ENCODE measurements around the gene RTRAF. TPM values are rescaled to one million over a fixed set of nuclear protein-coding genes. Genes with fewer than 3 reads are reported as not detected.

RTRAF gene
- total and polyA plus RNA-seq, 2 experiments from 2014 or later = 150 to 729 TPM

DNA sequence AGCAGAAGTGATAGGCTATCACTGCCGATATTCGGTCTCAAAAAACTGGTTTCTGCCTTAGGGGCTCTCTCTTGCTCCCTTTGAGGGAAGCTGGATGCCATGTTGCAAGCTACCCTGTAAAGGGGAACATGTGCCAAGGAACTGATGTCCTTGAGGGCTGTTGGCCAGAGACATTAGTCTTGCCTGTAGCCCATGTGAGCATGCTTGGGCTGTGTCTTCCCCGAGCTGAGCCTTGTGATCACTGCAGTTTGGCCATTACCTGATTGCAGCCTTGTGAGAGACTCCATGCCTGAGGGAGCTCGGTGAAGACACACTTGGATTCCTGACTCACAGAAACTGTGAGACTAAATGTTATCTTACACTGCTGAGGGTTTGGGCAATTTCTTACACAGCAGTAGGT is 18.8 kb downstream of the RTRAF start:
- H3K4me2 ChIP-seq = no peak overlapping the region
- peaks cover 6% of the 10 kb centered on the region; the same call in 1 of the 2 replicates for H4K20me1 ChIP-seq (replicated peaks; ENCODE audit: insufficient read depth)
- no peaks in the 10 kb centered on the region for H3F3A ChIP-seq (replicated peaks; ENCODE audit: low read depth)
- no peak overlapping the region for H2AFZ ChIP-seq
- no peaks in the 10 kb centered on the region for H3K27me3 ChIP-seq (ENCODE audit: insufficient read depth)
- no peak overlapping the region for H3K4me3 Mint-ChIP-seq
- H3K27ac Mint-ChIP-seq = no peak overlapping the region
- TF ChIP-seq, protein P1, sequence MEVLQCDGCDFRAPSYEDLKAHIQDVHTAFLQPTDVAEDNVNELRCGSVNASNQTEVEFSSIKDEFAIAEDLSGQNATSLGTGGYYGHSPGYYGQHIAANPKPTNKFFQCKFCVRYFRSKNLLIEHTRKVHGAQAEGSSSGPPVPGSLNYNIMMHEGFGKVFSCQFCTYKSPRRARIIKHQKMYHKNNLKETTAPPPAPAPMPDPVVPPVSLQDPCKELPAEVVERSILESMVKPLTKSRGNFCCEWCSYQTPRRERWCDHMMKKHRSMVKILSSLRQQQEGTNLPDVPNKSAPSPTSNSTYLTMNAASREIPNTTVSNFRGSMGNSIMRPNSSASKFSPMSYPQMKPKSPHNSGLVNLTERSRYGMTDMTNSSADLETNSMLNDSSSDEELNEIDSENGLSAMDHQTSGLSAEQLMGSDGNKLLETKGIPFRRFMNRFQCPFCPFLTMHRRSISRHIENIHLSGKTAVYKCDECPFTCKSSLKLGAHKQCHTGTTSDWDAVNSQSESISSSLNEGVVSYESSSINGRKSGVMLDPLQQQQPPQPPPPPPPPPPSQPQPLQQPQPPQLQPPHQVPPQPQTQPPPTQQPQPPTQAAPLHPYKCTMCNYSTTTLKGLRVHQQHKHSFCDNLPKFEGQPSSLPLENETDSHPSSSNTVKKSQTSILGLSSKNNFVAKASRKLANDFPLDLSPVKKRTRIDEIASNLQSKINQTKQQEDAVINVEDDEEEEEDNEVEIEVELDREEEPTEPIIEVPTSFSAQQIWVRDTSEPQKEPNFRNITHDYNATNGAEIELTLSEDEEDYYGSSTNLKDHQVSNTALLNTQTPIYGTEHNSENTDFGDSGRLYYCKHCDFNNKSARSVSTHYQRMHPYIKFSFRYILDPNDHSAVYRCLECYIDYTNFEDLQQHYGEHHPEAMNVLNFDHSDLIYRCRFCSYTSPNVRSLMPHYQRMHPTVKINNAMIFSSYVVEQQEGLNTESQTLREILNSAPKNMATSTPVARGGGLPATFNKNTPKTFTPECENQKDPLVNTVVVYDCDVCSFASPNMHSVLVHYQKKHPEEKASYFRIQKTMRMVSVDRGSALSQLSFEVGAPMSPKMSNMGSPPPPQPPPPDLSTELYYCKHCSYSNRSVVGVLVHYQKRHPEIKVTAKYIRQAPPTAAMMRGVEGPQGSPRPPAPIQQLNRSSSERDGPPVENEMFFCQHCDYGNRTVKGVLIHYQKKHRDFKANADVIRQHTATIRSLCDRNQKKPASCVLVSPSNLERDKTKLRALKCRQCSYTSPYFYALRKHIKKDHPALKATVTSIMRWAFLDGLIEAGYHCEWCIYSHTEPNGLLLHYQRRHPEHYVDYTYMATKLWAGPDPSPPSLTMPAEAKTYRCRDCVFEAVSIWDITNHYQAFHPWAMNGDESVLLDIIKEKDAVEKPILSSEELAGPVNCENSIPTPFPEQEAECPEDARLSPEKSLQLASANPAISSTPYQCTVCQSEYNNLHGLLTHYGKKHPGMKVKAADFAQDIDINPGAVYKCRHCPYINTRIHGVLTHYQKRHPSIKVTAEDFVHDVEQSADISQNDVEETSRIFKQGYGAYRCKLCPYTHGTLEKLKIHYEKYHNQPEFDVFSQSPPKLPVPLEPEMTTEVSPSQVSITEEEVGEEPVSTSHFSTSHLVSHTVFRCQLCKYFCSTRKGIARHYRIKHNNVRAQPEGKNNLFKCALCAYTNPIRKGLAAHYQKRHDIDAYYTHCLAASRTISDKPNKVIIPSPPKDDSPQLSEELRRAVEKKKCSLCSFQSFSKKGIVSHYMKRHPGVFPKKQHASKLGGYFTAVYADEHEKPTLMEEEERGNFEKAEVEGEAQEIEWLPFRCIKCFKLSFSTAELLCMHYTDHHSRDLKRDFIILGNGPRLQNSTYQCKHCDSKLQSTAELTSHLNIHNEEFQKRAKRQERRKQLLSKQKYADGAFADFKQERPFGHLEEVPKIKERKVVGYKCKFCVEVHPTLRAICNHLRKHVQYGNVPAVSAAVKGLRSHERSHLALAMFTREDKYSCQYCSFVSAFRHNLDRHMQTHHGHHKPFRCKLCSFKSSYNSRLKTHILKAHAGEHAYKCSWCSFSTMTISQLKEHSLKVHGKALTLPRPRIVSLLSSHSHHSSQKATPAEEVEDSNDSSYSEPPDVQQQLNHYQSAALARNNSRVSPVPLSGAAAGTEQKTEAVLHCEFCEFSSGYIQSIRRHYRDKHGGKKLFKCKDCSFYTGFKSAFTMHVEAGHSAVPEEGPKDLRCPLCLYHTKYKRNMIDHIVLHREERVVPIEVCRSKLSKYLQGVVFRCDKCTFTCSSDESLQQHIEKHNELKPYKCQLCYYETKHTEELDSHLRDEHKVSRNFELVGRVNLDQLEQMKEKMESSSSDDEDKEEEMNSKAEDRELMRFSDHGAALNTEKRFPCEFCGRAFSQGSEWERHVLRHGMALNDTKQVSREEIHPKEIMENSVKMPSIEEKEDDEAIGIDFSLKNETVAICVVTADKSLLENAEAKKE (CRISPR knock-in tag; IDR thresholded peaks at IDR 0.05) = no peak
- TF ChIP-seq POLR2AphosphoS5 (IDR thresholded peaks at IDR 0.05; ENCODE audit: low read depth) (no peak), ZNF114 (CRISPR knock-in tag; IDR thresholded peaks at IDR 0.05) (no peak), NANOG (IDR thresholded peaks at IDR 0.05; ENCODE audit: borderline replicate concordance) (no peak), EZH2 (IDR thresholded peaks at IDR 0.05; ENCODE audit: low read depth, unreplicated experiment) (no peak), ZNF331 (CRISPR knock-in tag; IDR thresholded peaks at IDR 0.05; ENCODE audit: low read depth) (no peak), CREB1 (CRISPR knock-in tag; IDR thresholded peaks at IDR 0.05; ENCODE audit: low read depth) (no peak), JUNB (IDR thresholded peaks at IDR 0.05; ENCODE audit: unreplicated experiment) (no peak)
- TF ChIP-seq, protein P2, sequence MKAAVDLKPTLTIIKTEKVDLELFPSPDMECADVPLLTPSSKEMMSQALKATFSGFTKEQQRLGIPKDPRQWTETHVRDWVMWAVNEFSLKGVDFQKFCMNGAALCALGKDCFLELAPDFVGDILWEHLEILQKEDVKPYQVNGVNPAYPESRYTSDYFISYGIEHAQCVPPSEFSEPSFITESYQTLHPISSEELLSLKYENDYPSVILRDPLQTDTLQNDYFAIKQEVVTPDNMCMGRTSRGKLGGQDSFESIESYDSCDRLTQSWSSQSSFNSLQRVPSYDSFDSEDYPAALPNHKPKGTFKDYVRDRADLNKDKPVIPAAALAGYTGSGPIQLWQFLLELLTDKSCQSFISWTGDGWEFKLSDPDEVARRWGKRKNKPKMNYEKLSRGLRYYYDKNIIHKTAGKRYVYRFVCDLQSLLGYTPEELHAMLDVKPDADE (IDR thresholded peaks at IDR 0.05) = no peak
- TF ChIP-seq, protein P3, sequence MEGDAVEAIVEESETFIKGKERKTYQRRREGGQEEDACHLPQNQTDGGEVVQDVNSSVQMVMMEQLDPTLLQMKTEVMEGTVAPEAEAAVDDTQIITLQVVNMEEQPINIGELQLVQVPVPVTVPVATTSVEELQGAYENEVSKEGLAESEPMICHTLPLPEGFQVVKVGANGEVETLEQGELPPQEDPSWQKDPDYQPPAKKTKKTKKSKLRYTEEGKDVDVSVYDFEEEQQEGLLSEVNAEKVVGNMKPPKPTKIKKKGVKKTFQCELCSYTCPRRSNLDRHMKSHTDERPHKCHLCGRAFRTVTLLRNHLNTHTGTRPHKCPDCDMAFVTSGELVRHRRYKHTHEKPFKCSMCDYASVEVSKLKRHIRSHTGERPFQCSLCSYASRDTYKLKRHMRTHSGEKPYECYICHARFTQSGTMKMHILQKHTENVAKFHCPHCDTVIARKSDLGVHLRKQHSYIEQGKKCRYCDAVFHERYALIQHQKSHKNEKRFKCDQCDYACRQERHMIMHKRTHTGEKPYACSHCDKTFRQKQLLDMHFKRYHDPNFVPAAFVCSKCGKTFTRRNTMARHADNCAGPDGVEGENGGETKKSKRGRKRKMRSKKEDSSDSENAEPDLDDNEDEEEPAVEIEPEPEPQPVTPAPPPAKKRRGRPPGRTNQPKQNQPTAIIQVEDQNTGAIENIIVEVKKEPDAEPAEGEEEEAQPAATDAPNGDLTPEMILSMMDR (conservative IDR thresholded peaks at IDR 0.05; ENCODE audit: low read depth in 2 of 2) = no peak
- H3K79me2 ChIP-seq (replicated peaks; ENCODE audit: insufficient read depth) = no peaks in the 10 kb centered on the region; the same call in 1 of the 2 replicates
- no peak overlapping the region for H3K4me3 ChIP-seq
- DNase-seq (ENCODE audit: low spot score) (no peak), ATAC-seq (no peak)
- peaks cover 46% of the 10 kb centered on the region for H3K36me3 ChIP-seq (ENCODE audit: insufficient read depth)
- no peaks in the 10 kb centered on the region for H3K9me2 ChIP-seq (ENCODE audit: insufficient read depth)
- H3K4me1 ChIP-seq (ENCODE audit: insufficient read depth) = peaks cover 27% of the 10 kb centered on the region
- peaks cover 4% of the 10 kb centered on the region for H3K27me3 Mint-ChIP-seq (ENCODE audit: insufficient read depth, low read depth, poor library complexity)
- H3K36me3 Mint-ChIP-seq (ENCODE audit: low read depth) = peaks cover 74% of the 10 kb centered on the region
- no peaks in the 10 kb centered on the region for H3K9me3 Mint-ChIP-seq
- H3K27ac ChIP-seq (ENCODE audit: low read depth) = no peak overlapping the region
- peaks cover 12% of the 10 kb centered on the region for H3K4me1 Mint-ChIP-seq
